ENCODE data around the gene OSGEP. TPM values are rescaled to one million over a fixed set of nuclear protein-coding genes. Genes with fewer than 3 reads are reported as not detected.

The OSGEP gene
- 37.9 and 54.4 TPM in 2 replicates for total RNA-seq

DNA sequence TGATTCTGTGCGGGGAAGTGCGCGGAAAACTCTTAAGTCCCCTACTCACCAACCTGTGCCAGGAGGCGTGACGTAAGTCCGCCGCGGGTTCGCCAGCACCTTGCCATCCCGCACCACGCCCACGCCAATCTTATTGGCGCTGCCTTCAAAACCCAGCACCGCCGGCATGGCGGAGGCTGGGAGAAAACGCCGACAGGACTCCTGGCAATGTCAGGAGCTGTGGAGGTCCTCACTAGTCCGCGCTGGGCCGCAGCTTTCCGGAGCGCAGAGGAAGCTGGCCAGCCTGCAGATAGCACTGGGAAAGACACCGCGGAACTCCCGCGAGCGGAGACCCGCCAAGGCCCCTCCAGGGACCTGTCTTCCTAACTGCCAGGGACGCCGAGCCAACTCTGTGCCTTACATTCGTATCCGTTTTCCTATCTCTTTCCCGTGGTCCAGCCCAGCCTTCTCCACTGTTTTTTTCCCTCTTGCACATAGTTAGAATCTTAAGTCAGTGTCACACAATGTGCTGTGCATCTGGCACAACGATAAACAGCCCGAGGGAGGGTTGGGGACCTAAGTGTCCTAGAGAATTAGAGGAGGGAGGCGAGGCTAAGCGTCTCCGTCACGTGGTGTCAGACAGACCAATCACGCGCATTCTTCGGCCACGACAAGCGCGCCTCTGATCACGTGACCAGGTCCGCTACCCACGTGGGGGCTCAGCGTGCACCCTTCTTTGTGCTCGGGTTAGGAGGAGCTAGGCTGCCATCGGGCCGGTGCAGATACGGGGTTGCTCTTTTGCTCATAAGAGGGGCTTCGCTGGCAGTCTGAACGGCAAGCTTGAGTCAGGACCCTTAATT, at the start of gene OSGEP, which contains the start of gene APEX1:
Gene OSGEP (minus strand): TSS at position 297 of the 839 bp plus-strand sequence. CDS start 129 bp downstream, at position 168.
Gene APEX1 (plus strand): TSS at position 711 of the 839 bp plus-strand sequence. CDS start 420 bp downstream, outside the sequence.

DNA sequence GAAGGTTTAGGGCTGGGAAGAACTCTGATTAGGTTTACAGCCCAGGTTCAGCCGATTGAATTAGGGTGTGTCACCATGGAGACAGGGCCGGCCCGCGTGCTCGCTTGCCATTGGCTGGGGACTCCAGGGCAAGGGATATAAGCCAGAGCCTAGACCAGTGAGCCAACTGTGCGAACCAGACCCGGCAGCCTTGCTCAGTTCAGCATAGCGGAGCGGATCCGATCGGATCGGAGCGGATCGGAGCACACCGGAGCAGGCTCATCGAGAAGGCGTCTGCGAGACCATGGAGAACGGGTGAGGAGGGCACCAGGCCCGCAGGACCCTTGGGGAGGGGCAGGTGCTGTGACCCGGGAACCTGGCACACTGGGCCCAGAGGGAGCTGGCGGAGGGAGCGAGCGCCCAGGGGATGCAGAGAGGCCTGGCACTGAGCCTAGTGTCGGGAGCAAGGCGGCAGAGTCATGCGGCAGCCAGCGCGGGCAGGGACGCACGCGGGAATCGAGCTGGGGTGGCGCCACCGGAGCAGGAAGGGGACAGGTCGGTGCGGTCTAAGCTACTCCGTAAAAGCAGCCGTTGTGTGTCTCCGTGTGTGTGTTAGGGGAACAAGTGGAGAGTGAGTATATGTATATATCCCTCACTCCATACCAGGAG, 14.8 kb upstream of the OSGEP start, which contains the start of gene PNP:
Gene PNP (plus strand): TSS at position 165 of the 648 bp plus-strand sequence. CDS start 119 bp downstream, at position 284.

DNA sequence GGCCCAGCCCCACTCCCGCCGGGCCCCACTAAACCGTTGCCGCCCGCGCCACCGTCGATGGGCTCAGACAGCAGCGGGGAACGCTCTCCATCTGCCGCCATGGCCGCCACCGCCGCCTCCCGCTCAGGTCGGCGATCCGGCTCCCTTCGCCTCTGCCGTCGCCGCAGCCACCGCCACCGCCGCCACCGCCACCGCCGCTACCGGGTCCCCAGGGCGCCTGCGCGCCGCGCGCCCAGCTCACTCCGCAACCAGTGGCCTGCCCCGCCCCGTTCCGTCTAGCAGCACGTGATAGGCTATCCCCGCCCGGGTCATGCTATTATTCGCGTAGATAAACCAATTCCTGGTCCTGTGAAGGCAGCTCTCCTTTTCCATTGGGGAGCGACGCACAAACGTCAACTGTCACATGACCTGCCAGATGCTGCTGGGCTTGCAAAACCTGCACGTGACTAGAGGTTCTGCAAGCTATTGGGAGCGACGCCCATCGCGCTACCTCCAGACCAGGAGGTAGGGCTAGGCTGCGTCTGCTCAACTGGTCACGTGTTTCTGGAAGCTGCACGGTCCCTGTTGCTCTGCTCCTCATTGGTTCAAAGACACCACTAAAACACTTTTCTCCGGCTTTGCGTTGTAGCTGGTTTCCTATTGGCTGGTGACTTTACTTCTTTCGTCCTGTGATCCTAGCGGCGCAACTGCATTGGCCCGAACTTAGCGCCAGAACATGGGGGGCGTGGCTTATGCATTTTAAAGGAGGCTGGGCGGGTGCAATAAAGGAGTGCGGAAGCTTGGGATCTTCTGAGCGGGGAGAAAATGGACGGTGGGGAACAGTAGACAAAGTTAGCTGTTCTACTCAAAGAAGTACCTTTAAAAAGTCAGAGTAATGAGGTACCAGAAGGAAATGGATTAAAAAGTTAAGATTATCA, 6.9 kb upstream of the OSGEP start, which contains the start of gene PIP4P1:
Gene PIP4P1 (minus strand): TSS at position 210 of the 917 bp plus-strand sequence. CDS start 109 bp downstream, at position 101.

DNA sequence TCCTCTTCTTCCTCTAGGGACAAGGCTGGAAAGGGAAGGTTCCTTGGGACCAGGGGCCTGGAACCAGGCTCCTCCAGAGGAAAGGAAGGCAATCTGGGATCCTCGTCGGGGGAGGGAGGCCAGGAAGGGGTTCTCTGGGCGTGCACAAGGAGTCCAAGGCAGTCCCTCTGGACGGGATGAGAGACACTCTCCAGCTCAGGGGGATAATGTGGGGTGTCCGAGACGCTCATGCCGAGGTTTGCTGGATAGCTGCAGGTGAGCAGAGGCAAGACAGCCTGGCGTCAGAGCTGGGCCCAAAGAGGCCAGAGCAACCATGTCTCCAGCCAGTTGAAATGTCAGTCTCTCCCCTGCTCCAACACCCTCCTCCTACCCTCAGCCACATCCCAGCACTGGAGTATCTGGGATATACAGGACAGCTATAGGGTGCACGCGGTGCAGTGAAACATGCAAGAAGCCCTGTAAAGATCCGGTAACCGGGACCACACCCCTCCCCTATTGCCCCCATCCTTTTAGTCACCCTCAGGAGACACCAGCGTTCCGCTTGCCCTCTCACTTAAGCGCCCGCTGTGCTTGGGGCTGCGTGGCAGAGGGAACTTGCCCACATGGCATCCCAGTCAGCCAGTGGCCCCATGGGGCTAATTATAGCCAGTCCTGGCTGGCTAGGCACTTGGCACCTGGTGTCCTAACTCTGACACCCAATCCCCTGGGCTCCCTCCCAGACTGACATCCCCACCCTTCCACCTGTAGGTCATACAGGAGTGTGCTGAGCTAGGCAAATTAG, 18.8 kb downstream of the OSGEP start, which contains the start of gene KLHL33:
Gene KLHL33 (minus strand): TSS at position 585 of the 781 bp plus-strand sequence. CDS start 355 bp downstream, at position 230.

DNA sequence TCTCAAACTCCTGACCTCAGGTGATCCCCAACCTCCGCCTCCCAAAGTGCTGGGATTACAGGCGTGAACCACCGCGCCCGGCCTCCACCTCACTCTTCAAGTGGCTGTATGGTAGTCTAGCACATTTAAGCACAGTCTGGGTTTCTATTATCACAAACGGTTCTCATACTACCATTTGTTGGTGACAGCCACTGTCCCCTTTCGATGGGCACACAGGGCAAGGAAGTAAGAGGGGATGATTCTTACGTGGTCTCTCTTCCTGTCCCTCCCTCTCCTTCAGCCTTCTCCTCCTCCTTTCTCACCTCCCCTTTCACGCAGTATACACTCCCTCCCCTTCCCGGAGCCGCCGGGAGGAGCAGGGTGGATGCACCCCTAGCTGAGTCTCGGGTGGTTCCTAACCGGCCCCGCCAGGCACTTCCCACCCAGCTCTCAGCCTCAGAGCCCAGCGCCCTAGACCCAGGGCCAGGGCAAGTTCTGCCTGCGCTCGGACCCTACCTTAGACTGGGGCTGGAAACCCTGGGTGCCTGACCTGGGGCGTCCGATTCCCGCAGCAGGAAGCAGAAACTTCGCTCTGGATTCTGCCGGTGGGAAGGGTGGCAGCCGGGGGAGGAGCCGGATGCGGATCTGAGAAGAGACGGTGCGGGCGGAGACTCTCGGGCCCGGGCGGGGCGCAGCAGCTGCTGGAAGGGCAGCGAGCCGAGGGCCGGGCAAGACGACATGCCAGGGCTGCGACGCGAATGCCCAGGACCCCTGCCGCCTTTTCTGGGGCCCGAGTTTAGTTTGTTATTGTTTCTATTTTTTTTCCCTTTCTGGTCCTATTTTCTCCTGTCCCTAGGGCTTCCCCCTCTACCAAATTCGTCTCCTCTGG, 41.5 kb downstream of the OSGEP start, which contains the start of gene TEP1:
Gene TEP1 (minus strand): TSS at position 626 of the 868 bp plus-strand sequence. CDS start 5,062 bp downstream, outside the sequence.

Other genes with a start within 250 kb of the OSGEP start
- not detected in 2 replicates for gene OR11H6, start 231.1 kb downstream of the OSGEP start, total RNA-seq
- gene OR11H7, start 225.8 kb downstream of the OSGEP start, total RNA-seq, result not detected in 2 replicates
- gene OR11H4, start 215.5 kb downstream of the OSGEP start, total RNA-seq, result not detected in 2 replicates
- 5.2 and 7.5 TPM in 2 replicates for gene TTC5, start 148.9 kb downstream of the OSGEP start, total RNA-seq
- gene CCNB1IP1, start 121.5 kb downstream of the OSGEP start, total RNA-seq, result 51.3 and 52.7 TPM in 2 replicates
- gene PARP2, start 111.2 kb downstream of the OSGEP start, total RNA-seq, result 11.1 and 12.9 TPM in 2 replicates
- gene TEP1, start 41.3 kb downstream of the OSGEP start, total RNA-seq, result 5.5 and 8.5 TPM in 2 replicates
- not detected in 2 replicates for gene KLHL33, start 18.6 kb downstream of the OSGEP start, total RNA-seq
- gene APEX1, start 414 bp upstream of the OSGEP start, total RNA-seq, result 168 and 175 TPM in 2 replicates
- gene PIP4P1, start 6.6 kb upstream of the OSGEP start, total RNA-seq, result 9.7 and 14.2 TPM in 2 replicates
- 128 and 138 TPM in 2 replicates for gene PNP, start 14.6 kb upstream of the OSGEP start, total RNA-seq
- gene RNASE10, start 50.7 kb upstream of the OSGEP start, total RNA-seq, result not detected in 2 replicates
- not detected in 2 replicates for gene RNASE9, start 106.2 kb upstream of the OSGEP start, total RNA-seq
- gene RNASE11, start 133.2 kb upstream of the OSGEP start, total RNA-seq, result not detected in 2 replicates
- not detected in 2 replicates for gene RNASE12, start 136.6 kb upstream of the OSGEP start, total RNA-seq
- gene OR6S1, start 186.9 kb upstream of the OSGEP start, total RNA-seq, result not detected in 2 replicates
- 9.0 and 11.1 TPM in 2 replicates for gene RNASE4, start 229.7 kb upstream of the OSGEP start, total RNA-seq
- 1.5 and 5.4 TPM in 2 replicates for gene ANG, start 234.0 kb upstream of the OSGEP start, total RNA-seq